ENCODE results near the gene RNGTT.

- TF ChIP-seq POLR2AphosphoS5 (IDR thresholded peaks at IDR 0.05; ENCODE audit: low read depth, low read length) (no peak), REST (IDR thresholded peaks at IDR 0.05; ENCODE audit: insufficient read depth in 1 of 2, low read depth in 2 of 2, low read length in 2 of 2) (no peak), TAF1 (IDR thresholded peaks at IDR 0.05; ENCODE audit: borderline replicate concordance, insufficient read depth, low read length) (no peak), FOXP2 (optimal IDR thresholded peaks at IDR 0.05; ENCODE audit: borderline replicate concordance, extremely low read depth, extremely low read length, insufficient read depth) (no peak)
These were observed 92.6 kb downstream of the RNGTT start for GRCh38 chr6:88870717-88871330.
